Smooth muscle cell (in vitro differentiated cells): ENCODE data around the gene GLIS1. TPM values are rescaled to one million over a fixed set of nuclear protein-coding genes. Genes with fewer than 3 reads are reported as not detected.

Experiments
- DNase-seq: peaks from one replicate; lab custom pipeline; 2025; ENCODE audit not compliant: unreplicated experiment; lab: John Stamatoyannopoulos, UW
- H2AFZ ChIP-seq: fragments of 200-600 bp; sonication (generic); 2 replicates; pipeline ENCODE4 v1.6.0; 2016; ENCODE audit warnings: antibody characterized with exemption, low read depth, mild to moderate bottlenecking
- H3F3A ChIP-seq: fragments of 200-600 bp; sonication (generic); 2 replicates; pipeline ENCODE4 v1.6.0; 2017; ENCODE audit warnings: antibody characterized with exemption, low read depth
- H3K27ac ChIP-seq: fragments of 200-600 bp; sonication (generic); 2 replicates; pipeline ENCODE4 v1.5.1; 2016; ENCODE audit warnings: low read depth, mild to moderate bottlenecking
- H3K27me3 ChIP-seq: fragments of 200-600 bp; sonication (generic); 2 replicates; pipeline ENCODE4 v1.6.1; 2016; ENCODE audit warnings: low read depth, mild to moderate bottlenecking
- H3K36me3 ChIP-seq: fragments of 200-600 bp; sonication (generic); 2 replicates; pipeline ENCODE4 v1.5.1; 2016; ENCODE audit warnings: low read depth
- H3K4me1 ChIP-seq: fragments of 200-600 bp; sonication (generic); 2 replicates; pipeline ENCODE4 v1.5.1; 2016; ENCODE audit warnings: low read depth
- H3K4me2 ChIP-seq: fragments of 200-600 bp; sonication (generic); 2 replicates; pipeline ENCODE4 v1.6.0; 2016; ENCODE audit warnings: mild to moderate bottlenecking
- H3K4me3 ChIP-seq: fragments of 200-600 bp; sonication (generic); 2 replicates; pipeline ENCODE4 v1.5.1; 2016; ENCODE audit warnings: mild to moderate bottlenecking
- H3K79me2 ChIP-seq: fragments of 200-600 bp; sonication (generic); 2 replicates; pipeline ENCODE4 v1.6.0; 2016; ENCODE audit warnings: low read depth, mild to moderate bottlenecking
- H3K9ac ChIP-seq: fragments of 200-600 bp; sonication (generic); 2 replicates; pipeline ENCODE4 v1.6.0; 2016; ENCODE audit warnings: low read depth
- H3K9me3 ChIP-seq: fragments of 200-600 bp; sonication (generic); replicated peaks from 2 replicates; pipeline ENCODE4 v1.5.1; 2016; ENCODE audit warnings: low read depth
- H4K20me1 ChIP-seq: fragments of 200-600 bp; sonication (generic); 2 replicates; pipeline ENCODE4 v1.6.0; 2016; ENCODE audit warnings: low read depth
- CTCF ChIP-seq: fragments of 200-600 bp; sonication (generic); IDR thresholded peaks from 2 replicates; pipeline ENCODE4 v1.5.1; 2017; ENCODE audit warnings: borderline replicate concordance, mild to moderate bottlenecking, antibody characterized with exemption; ENCODE audit not compliant: insufficient read depth, poor library complexity, severe bottlenecking
- WGBS: methylation state at CpG from one replicate; pipeline ENCODE4 v1.1.7; 2016; ENCODE audit warnings: low lambda C conversion rate; 5-methylcytosine and 5-hydroxymethylcytosine counted together
- polyA plus RNA-seq: library from polyadenylated mRNA; unstranded; fragments of >200 nt; fragmentation: Nextera tagmentation; extraction: Ambion mirVana; gene quantifications from 2 replicates; pipeline ENCODE4 v1.2.1, GENCODE V29; 2016
- total RNA-seq: library from RNA; depleted of rRNA; stranded (reverse); fragments of >200 nt; gene quantifications from 2 replicates; pipeline ENCODE4 v1.2.3, GENCODE V29; 2014

Gene GLIS1
- total and polyA plus RNA-seq, 2 experiments from 2014 or later: 0.36 to 4.9 TPM

DNA sequence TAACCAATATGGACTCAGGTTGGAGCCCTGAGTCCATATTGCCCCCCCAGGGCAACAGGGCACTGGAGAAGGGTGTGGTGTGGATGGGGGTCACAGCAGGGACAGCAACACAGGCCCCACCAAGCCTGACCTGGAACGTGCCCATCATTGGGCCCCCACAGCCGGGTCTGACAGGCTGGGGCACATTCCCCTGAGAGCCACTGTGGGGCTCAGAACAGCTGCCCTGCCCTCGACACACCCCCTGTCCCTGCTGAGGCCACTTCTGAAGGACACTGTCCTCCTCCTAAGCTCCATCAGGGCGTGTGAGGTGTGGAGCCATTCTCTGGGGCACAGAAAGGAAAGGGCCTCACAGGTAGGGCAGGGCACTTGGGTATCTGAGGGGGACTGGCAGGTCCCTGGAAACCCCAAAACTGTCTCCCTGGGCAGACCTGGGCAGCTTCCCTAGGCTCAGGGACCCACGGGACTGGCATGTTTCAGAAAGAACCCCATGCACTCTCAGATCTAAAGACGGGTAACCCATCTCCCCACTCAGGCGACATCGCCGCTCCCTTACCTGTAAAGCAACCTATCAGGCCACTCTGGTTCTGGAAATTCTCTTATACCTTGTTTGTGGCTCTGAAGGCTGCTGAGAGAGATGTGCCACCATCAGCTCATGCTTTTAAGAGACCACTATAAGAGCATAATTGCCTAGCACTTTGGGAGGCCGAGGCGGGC, 184.2 kb downstream of the GLIS1 start:
- no peaks in the 10 kb centered on the region for H3K27me3 ChIP-seq
- H4K20me1 ChIP-seq: no peaks in the 10 kb centered on the region
- no peaks in the 10 kb centered on the region for H3K79me2 ChIP-seq
- 93% methylated on average over 11 of the region's 11 CpGs for WGBS
- H3K27ac ChIP-seq: no peak overlapping the region
- H3K9me3 ChIP-seq: no peaks in the 10 kb centered on the region
- H3K9ac ChIP-seq: no peak overlapping the region
- DNase-seq: no peak
- H3K4me1 ChIP-seq: peaks cover 8% of the 10 kb centered on the region
- no peak overlapping the region for H2AFZ ChIP-seq
- no peak overlapping the region for H3K4me2 ChIP-seq
- no peak for TF ChIP-seq CTCF
- no peaks in the 10 kb centered on the region for H3K36me3 ChIP-seq
- H3F3A ChIP-seq: peaks cover 5% of the 10 kb centered on the region
- no peak overlapping the region for H3K4me3 ChIP-seq

- Histone ChIP-seq H3K4me3 (no peak overlapping the region), H3K27ac (no peak overlapping the region), H3K4me1 (peaks cover 10% of the 10 kb centered on the region), H3K9me3 (no peaks in the 10 kb centered on the region), H3K79me2 (no peaks in the 10 kb centered on the region), H3K36me3 (no peaks in the 10 kb centered on the region), H4K20me1 (no peaks in the 10 kb centered on the region), H3K4me2 (no peak overlapping the region), H3K9ac (no peak overlapping the region), H2AFZ (no peak overlapping the region), H3K27me3 (no peaks in the 10 kb centered on the region), H3F3A (peaks cover 5% of the 10 kb centered on the region)
- TF ChIP-seq CTCF: no peak
- 87% methylated on average over 8 of the region's 8 CpGs for WGBS
- no peak for DNase-seq
These were observed 185.0 kb downstream of the GLIS1 start for GRCh38 chr1:53553734-53554509.

GRCh38 chr1:53552981-53553733, 185.8 kb downstream of the GLIS1 start:
- Histone ChIP-seq H4K20me1 (no peaks in the 10 kb centered on the region), H3K4me1 (peaks cover 10% of the 10 kb centered on the region), H3K27me3 (no peaks in the 10 kb centered on the region), H3K36me3 (no peaks in the 10 kb centered on the region), H3K9ac (no peak overlapping the region), H3K27ac (no peak overlapping the region), H3K4me3 (no peak overlapping the region), H3K9me3 (no peaks in the 10 kb centered on the region), H3K4me2 (no peak overlapping the region), H2AFZ (no peak overlapping the region), H3K79me2 (no peaks in the 10 kb centered on the region), H3F3A (peaks cover 5% of the 10 kb centered on the region)
- TF ChIP-seq CTCF: no peak
- DNase-seq: no peak
- WGBS: 90% methylated on average over 10 of the region's 10 CpGs
